ENCODE results near the gene FAM200C. TPM values are rescaled to one million over a fixed set of nuclear protein-coding genes. Genes with fewer than 3 reads are reported as not detected.

The FAM200C gene
- total RNA-seq, 2 donors from 2014 or later, result 1.3 to 1.8 TPM

DNA sequence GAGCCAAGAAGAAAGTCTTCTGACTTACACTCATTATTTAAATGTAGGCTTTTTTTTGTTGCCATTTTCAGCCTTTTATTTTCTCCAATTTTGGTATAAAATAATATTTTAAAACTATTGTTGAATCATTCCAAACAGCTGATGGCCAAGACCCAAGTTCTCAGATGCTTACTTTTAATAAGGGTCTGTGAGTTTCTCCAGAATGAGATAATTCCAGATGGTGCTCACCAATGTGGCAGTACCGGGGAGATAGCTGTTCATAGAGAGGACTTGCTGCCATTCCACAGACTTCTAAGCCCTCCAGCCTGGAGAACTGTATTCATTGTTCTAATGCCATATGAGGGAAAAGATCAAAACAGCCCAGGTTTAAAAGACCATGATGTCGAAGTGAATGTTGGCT is 24.2 kb downstream of the FAM200C start:
- intact Hi-C loops (cut with DNase I, micrococcal nuclease), result no loop called here
- ATAC-seq (no peak), DNase-seq (no peak)

GRCh38 chr5:160375166-160375565 is 24.7 kb downstream of the FAM200C start:
- no peak for DNase-seq
- intact Hi-C loops (cut with DNase I, micrococcal nuclease), result no loop called here
- ATAC-seq, result no peak

- no peak for ATAC-seq
- intact Hi-C loops (cut with DNase I, micrococcal nuclease), result no loop called here
Measured at GRCh38 chr5:160371294-160371693, 28.6 kb downstream of the FAM200C start.

DNA sequence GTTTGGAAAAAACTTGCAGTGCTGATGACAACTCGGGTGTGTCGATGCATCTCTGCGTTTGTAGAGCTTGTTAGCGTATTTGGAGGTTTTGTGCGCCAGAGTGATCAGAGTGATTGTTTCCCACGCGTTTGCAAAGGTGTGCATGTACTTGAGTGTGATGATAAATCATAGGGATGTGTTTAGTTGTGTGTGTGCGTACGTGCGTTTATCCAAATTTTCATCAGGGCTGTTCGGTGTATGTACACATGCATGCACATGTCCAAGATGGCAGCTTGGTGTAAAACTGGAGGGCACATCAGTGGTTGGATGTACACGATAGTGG is 29.2 kb downstream of the FAM200C start:
- intact Hi-C loops (cut with DNase I, micrococcal nuclease), result no loop called here
- no peak for DNase-seq
- ATAC-seq, result no peak

More at GRCh38 chr5:160371294-160371693, 28.6 kb downstream of the FAM200C start:
- no peak for DNase-seq

GRCh38 chr5:160369990-160370712 is 29.7 kb downstream of the FAM200C start, which contains the start of gene C1QTNF2:
C1QTNF2 (minus strand) TSS chr5:160370626; CDS start chr5:160355011, 15,615 bp downstream.
- ATAC-seq, result peak; percentile 93
- intact Hi-C loops (cut with DNase I, micrococcal nuclease), result no loop called here
- peak; percentile 43 to 74 for DNase-seq

- ATAC-seq (no peak), DNase-seq (no peak)
- intact Hi-C loops (cut with DNase I, micrococcal nuclease), result no loop called here
Measured at GRCh38 chr5:160367885-160368284, 32.0 kb downstream of the FAM200C start.

DNA sequence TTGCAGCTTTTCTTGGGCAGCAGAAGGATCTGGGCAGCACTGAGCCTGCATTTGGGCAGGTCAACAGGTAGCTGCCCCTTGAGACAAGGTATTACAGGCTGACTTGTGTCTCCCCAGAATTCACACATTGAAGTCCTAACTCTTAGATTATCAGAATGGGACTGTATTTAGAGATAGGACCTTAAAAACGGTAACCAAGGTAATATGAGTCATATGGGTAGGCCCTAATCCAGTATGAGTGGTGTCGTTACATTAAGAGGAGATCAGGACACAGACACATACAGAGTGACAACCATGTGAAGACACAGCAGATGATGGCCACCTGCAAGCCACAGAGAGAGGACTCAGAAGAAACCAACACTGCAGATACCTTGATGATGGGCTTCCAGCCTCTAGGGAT is 32.6 kb downstream of the FAM200C start:
- ATAC-seq (no peak), DNase-seq (no peak)
- intact Hi-C loops (cut with DNase I, micrococcal nuclease), result no loop called here

DNA sequence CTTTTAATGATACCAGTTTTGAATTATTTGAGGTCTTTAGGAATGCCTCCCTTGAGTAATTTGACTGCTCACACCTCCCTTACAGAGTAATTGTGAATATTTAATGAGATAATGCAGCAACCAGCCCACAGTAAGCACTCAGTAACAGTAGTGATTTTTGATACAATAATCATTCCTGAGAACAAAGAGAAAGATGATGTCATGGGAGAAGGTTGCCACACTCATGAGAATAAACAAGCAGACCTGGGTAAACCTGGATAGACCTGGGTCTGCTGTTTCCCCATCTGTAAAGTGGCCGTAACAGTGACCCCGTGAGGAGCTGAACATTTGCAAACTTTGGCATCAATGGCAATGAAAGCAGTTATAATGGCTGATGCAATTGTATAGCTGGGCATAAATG is 33.6 kb downstream of the FAM200C start:
- intact Hi-C loops (cut with DNase I, micrococcal nuclease), result no loop called here
- ATAC-seq (no peak), DNase-seq (no peak)

DNA sequence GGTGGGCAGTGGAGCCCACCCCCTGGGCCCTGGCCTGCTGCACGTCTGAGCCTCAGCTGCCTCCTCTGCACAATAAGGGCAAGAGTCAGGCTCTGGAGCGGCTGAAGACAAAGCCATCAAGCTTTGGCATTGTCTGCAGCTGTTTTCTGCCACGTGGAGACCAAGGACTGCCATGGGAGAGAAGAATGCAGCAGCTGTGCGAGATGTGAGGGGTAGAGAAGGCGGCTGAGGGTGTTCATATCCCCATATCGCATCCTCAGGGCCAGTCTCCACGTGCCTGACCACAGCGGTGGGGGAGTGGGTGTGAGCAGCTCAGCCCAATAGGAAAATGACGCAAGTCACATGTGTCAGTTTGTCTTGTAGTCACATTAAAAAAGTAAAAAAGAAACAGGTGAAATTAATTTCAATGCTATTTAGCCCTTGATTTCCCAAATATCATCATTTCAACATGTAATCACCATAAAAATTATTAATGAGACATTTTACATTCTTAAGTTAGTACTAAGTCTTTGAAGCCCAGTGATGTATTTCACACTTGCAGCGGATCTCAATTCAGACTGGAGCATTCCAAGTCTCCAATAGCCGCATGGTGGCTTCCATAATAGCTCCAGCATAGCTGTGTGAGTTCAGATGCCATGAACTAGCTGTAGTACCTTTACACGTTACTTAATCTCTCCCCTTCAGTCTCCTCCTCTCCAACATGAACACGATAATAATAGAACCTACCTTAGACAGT is 36.0 kb downstream of the FAM200C start:
- DNase-seq (no peak), ATAC-seq (no peak)
- intact Hi-C loops (cut with DNase I, micrococcal nuclease), result no loop called here

DNA sequence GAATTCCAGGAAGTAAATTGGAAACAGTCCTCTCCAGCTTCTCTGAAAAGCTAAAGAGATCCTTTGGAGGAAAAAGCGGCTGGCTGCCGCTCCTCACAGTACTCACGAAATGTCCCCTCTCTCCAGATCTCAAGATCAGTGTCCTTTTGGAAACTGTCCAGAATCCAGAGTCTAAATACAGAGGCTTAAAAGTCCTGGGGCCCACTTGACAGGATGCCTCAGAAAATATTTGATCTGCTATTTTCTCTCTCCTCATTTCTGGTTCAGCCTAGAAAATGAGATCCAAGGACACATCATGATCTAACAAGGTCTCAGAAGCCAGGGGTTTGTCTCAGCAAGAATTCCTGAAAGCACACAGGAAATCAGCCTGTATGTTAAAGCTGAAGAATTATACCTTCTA is 36.6 kb downstream of the FAM200C start:
- no peak for DNase-seq
- ATAC-seq, result peak; percentile 46
- intact Hi-C loops (cut with DNase I, micrococcal nuclease), result no loop called here

GRCh38 chr5:160361624-160362228 is 38.1 kb downstream of the FAM200C start:
- no peak for ATAC-seq
- intact Hi-C loops (cut with DNase I, micrococcal nuclease), result no loop called here

GRCh38 chr5:160360310-160360709 is 39.5 kb downstream of the FAM200C start:
- no peak for DNase-seq
- intact Hi-C loops (cut with DNase I, micrococcal nuclease), result no loop called here
- no peak for ATAC-seq

More at GRCh38 chr5:160361624-160362228, 38.1 kb downstream of the FAM200C start:
- DNase-seq, result no peak

GRCh38 chr5:160359816-160360215 is 40.0 kb downstream of the FAM200C start:
- DNase-seq (peak in 1 of 2 donors; percentile 51), ATAC-seq (peak; percentile 93)
- intact Hi-C loops (cut with DNase I, micrococcal nuclease), result no loop called here

DNA sequence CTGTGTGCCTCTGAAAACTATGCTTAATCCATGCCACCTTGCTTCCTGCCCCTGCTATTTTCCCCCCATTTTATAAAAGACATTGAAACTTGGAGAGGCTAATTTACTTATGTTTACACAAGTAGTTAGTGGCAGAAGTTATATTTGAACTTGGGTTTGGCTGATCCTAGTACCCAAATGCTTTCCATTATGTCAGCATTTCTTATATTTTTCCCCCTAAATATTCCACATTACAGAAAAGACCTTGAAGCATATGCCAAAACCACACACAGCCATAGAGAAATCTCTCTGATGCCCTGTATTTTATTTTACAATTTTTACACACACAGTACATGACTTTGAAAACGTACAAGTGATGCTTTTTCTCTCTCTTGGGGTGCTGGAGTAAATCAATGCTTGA is 40.6 kb downstream of the FAM200C start:
- intact Hi-C loops (cut with DNase I, micrococcal nuclease), result no loop called here
- no peak for DNase-seq
- ATAC-seq, result no peak

GRCh38 chr5:160357861-160358411 is 41.9 kb downstream of the FAM200C start:
- DNase-seq, result no peak
- intact Hi-C loops (cut with DNase I, micrococcal nuclease), result no loop called here
- no peak for ATAC-seq

DNA sequence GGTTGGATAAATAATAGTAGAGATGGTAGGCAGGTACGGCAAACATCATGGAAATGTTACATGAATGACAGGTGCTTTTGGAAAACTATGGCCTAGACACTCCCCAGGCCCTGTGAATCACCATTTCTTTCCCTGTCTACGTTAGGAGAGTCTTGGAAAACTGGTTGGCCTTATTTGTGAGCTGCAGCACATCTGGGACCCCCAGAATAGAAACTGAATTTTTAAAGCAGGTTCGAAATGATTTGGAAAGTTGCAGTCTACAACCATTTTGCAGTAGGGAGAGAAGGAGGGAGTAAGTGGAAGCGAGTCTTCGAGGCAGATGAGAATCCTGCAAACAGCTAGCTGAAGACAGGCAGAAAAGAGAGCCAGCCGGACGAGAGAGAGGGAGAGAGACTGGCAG is 42.5 kb downstream of the FAM200C start:
- intact Hi-C loops (cut with DNase I, micrococcal nuclease), result no loop called here
- DNase-seq (no peak), ATAC-seq (no peak)

DNA sequence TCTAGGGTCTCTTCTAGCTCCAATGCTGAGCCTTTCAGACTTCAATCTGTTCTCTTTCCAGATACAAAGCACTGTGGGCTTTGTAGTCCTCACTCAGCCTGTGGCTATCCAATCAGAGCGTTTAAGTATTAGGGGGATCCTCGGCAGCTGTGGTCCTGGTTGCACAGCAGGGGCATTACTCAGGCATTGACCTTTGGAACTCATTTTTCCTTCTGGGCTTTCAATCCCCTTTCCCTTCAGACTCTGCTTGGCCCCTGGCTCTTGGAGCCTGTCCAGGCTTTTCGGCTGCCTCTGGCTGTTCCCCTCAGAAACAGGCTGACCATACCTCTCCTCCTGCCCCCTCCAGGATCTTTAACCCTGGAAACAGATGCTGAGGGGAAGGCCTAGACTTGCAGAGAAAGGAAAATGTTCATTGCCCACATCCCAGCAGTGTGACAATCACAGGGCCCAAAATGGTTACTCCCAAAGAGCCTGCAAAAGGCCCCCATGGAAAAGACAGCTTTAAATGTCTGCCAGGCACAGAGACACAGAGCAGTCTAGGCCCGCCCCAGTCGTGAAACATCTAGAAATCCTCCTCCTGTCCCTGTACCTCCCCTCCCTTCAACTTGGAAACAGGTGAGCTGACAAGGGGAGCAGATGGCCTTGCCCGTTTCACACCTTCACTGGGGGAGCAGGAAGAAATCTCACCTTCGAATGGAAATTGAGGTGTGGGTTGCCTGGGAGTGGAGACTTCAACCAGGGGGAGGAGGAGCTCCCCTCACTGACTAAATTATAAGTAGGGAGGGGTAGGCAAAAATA is 43.1 kb downstream of the FAM200C start:
- intact Hi-C loops (cut with DNase I, micrococcal nuclease), result no loop called here
- ATAC-seq, result no peak
- no peak for DNase-seq

DNA sequence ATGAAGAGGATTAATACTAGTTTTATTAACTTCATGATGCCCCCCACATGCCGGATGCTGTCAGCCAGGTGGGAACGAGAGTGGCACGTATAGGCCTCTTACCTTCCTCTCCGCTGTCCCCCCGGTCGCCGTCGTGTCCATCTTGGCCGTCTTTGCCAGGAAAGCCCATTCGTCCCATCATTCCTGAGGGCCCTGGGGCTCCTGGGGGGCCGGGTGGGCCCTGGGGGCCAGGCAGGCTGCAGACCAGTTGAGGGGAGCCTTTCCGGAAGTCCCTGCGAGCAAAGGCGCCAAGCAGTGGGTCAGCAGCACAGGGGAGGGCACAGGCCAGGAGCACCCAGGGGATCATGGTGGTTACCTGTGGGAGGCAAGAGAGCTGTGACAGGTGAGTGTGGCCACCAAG is 45.2 kb downstream of the FAM200C start:
- ATAC-seq (no peak), DNase-seq (no peak)
- intact Hi-C loops (cut with DNase I, micrococcal nuclease), result no loop called here

GRCh38 chr5:160353379-160353778 is 46.5 kb downstream of the FAM200C start:
- ATAC-seq (no peak), DNase-seq (no peak)
- intact Hi-C loops (cut with DNase I, micrococcal nuclease), result no loop called here
